ENCODE results near the gene CCR5.
A peak's percentile ranks its signal among the peaks of the same experiment; 100 is the strongest.
"Not testable (repeated sequence)": the region's sequence is repeated elsewhere in the genome, so short reads cannot be mapped to it uniquely, and the experiment has no call there.

CCR5 gene

DNA sequence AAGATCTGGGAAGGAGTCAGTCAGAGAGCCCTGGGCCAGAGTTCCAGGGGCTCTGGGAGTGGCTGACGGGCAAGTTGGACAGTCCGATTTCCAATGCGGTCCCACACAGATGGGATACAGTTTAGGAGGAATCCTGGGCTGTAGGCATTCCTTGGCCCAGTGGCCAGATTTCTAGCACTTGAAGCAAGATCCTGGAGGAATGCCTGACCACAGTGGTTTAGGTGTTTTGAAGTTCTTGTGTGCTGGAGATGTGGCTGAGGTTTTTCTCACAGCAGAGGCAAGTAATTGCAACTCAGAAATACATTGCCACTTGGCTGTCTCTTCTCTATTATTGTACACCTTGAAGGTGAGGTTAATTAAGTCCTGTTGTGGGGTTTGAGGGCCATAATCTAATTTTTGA, 40.1 kb upstream of the CCR5 start:
- not testable (repeated sequence) for H3K4me1 ChIP-seq (ENCODE audit: control insufficient read depth, insufficient read depth, low read depth, low read length); H2AK5ac ChIP-seq (ENCODE audit: low read length, severe bottlenecking); H4K8ac ChIP-seq (ENCODE audit: low read length); H3K14ac ChIP-seq (ENCODE audit: low read length in 2 of 2); H3K18ac ChIP-seq (ENCODE audit: low read depth in 1 of 2, low read length in 2 of 2); H2BK12ac ChIP-seq (ENCODE audit: low read length in 2 of 2); H2BK15ac ChIP-seq (ENCODE audit: low read depth, poor library complexity, severe bottlenecking); H3K79me1 ChIP-seq (replicated peaks; ENCODE audit: low read length, poor library complexity, severe bottlenecking); H3K36me3 ChIP-seq (ENCODE audit: control insufficient read depth in 1 of 2, insufficient read depth in 2 of 2, low read depth in 1 of 2, low read length in 2 of 2); H2BK120ac ChIP-seq (ENCODE audit: low read depth, low read length); H3K4me3 ChIP-seq (ENCODE audit: insufficient read depth in 1 of 2, low read depth in 1 of 2, low read length in 2 of 2); H4K91ac ChIP-seq (ENCODE audit: low read length); H3K9ac ChIP-seq (ENCODE audit: low read length); H3K27ac ChIP-seq (ENCODE audit: low read length, poor library complexity, severe bottlenecking); H2AFZ ChIP-seq (ENCODE audit: low read depth, low read length); H3K4me2 ChIP-seq (ENCODE audit: low read length, poor library complexity, severe bottlenecking); H3K23ac ChIP-seq (ENCODE audit: low read length in 2 of 2); H2BK5ac ChIP-seq (ENCODE audit: low read depth, low read length, poor library complexity, severe bottlenecking); DNase-seq; H3K4ac ChIP-seq (ENCODE audit: low read depth in 1 of 2, low read length in 2 of 2)
- peaks cover 11% of the 10 kb centered on the region for H3K9me3 ChIP-seq (ENCODE audit: control insufficient read depth, low read length)
- 95% methylated on average over 3 of the region's 3 CpGs for WGBS
- H3K27me3 ChIP-seq (ENCODE audit: control insufficient read depth in 1 of 2, insufficient read depth in 1 of 2, low read length in 2 of 2), result peaks cover 3 to 49% of the 10 kb centered on the region in 2 experiments

DNA sequence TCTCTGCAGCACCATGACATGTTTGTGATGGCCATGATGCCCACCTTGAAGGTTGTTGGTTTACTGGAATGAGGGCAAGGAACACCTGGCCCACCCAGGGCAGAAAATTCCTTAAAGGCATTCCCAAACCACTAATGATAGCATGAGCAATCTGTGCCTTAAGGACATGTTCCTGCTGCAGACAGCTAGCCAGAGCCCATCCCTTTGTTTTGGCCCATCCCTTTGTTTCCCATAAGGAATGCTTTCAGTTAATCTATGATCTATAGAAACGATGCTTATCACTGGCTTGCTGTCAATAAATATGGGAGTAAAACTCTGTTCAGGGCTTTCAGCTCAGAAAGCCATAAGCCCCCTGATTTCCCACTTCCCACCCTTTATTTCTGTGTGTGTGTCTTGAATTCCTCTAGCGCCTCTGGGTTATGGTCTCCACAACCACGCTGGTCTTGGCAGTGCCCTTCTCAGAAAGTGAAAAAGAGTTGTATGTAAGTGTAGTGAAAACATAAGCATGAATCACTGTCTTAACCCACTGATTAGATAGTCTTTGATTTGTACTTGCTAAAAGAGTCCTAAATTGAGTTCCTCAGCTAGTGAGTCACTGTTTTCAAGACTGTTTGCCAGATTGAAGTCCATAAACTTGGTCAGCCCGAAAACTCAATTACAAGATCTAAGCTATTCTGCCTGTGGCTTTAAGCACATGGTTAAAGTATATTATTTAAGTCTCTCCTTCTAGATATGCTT, 35.8 kb upstream of the CCR5 start:
- Histone ChIP-seq H2BK120ac (ENCODE audit: low read depth, low read length) (no peak overlapping the region), H3K27ac (ENCODE audit: low read length, poor library complexity, severe bottlenecking) (no peak overlapping the region), H4K91ac (ENCODE audit: low read length) (no peak overlapping the region), H2BK5ac (ENCODE audit: low read depth, low read length, poor library complexity, severe bottlenecking) (no peak overlapping the region), H2AFZ (ENCODE audit: low read depth, low read length) (no peak overlapping the region), H3K4me3 (ENCODE audit: insufficient read depth in 1 of 2, low read depth in 1 of 2, low read length in 2 of 2) (no peak overlapping the region), H3K4me1 (ENCODE audit: control insufficient read depth, insufficient read depth, low read depth, low read length) (no peaks in the 10 kb centered on the region), H3K14ac (ENCODE audit: low read length in 2 of 2) (no peak overlapping the region), H3K9ac (ENCODE audit: low read length) (no peak overlapping the region), H2AK5ac (ENCODE audit: low read length, severe bottlenecking) (no peak overlapping the region), H3K23ac (ENCODE audit: low read length in 2 of 2) (no peak overlapping the region), H2BK15ac (ENCODE audit: low read depth, poor library complexity, severe bottlenecking) (no peak overlapping the region), H2BK12ac (ENCODE audit: low read length in 2 of 2) (no peak overlapping the region), H4K8ac (ENCODE audit: low read length) (no peak overlapping the region), H3K79me1 (replicated peaks; ENCODE audit: low read length, poor library complexity, severe bottlenecking) (no peaks in the 10 kb centered on the region), H3K36me3 (ENCODE audit: control insufficient read depth in 1 of 2, insufficient read depth in 2 of 2, low read depth in 1 of 2, low read length in 2 of 2) (no peaks in the 10 kb centered on the region), H3K9me3 (ENCODE audit: control insufficient read depth, low read length) (peaks cover 13% of the 10 kb centered on the region), H3K4me2 (ENCODE audit: low read length, poor library complexity, severe bottlenecking) (no peak overlapping the region), H3K4ac (ENCODE audit: low read depth in 1 of 2, low read length in 2 of 2) (no peak overlapping the region), H3K27me3 (ENCODE audit: control insufficient read depth in 1 of 2, insufficient read depth in 1 of 2, low read length in 2 of 2) (peaks cover 3 to 39% of the 10 kb centered on the region in 2 experiments), H3K18ac (ENCODE audit: low read depth in 1 of 2, low read length in 2 of 2) (no peak overlapping the region)
- DNase-seq, result peak; percentile 42
- WGBS, result 83% methylated on average over 2 of the region's 4 CpGs

DNA sequence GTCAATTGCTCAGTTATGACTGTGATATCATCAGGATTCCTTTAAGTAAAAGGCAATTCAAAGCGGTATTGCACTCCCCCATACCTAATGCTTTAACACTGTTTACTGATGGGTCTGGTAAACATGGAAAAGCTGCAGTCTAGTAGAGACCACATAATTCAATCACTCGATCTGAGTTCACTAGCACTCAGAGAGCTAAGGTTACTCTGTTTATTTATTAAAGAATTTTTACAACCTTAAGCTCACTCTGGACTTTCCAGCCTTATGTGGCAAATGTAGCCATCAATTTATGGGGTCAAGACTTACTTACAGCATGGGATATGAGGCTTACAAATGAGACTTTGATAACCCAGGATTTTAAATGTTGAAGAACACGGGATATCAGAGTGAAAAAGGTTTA, 35.2 kb upstream of the CCR5 start:
- no peak overlapping the region for H2AFZ ChIP-seq (ENCODE audit: low read depth, low read length)
- H3K79me1 ChIP-seq (replicated peaks; ENCODE audit: low read length, poor library complexity, severe bottlenecking), result no peaks in the 10 kb centered on the region
- no peak overlapping the region for H2BK15ac ChIP-seq (ENCODE audit: low read depth, poor library complexity, severe bottlenecking)
- H3K9me3 ChIP-seq (ENCODE audit: control insufficient read depth, low read length), result peaks cover 13% of the 10 kb centered on the region
- no peak overlapping the region for H3K4me3 ChIP-seq (ENCODE audit: insufficient read depth in 1 of 2, low read depth in 1 of 2, low read length in 2 of 2)
- 44% methylated on average over 2 of the region's 3 CpGs for WGBS
- no peaks in the 10 kb centered on the region for H3K36me3 ChIP-seq (ENCODE audit: control insufficient read depth in 1 of 2, insufficient read depth in 2 of 2, low read depth in 1 of 2, low read length in 2 of 2)
- peaks cover 3 to 37% of the 10 kb centered on the region in 2 experiments for H3K27me3 ChIP-seq (ENCODE audit: control insufficient read depth in 1 of 2, insufficient read depth in 1 of 2, low read length in 2 of 2)
- H2BK12ac ChIP-seq (ENCODE audit: low read length in 2 of 2), result no peak overlapping the region
- H3K14ac ChIP-seq (ENCODE audit: low read length in 2 of 2), result no peak overlapping the region
- DNase-seq, result peak; percentile 3
- no peaks in the 10 kb centered on the region for H3K4me1 ChIP-seq (ENCODE audit: control insufficient read depth, insufficient read depth, low read depth, low read length)
- H2AK5ac ChIP-seq (ENCODE audit: low read length, severe bottlenecking), result no peak overlapping the region
- H3K27ac ChIP-seq (ENCODE audit: low read length, poor library complexity, severe bottlenecking), result no peak overlapping the region
- H3K4ac ChIP-seq (ENCODE audit: low read depth in 1 of 2, low read length in 2 of 2), result no peak overlapping the region
- no peak overlapping the region for H4K8ac ChIP-seq (ENCODE audit: low read length)
- H2BK120ac ChIP-seq (ENCODE audit: low read depth, low read length), result no peak overlapping the region
- H2BK5ac ChIP-seq (ENCODE audit: low read depth, low read length, poor library complexity, severe bottlenecking), result no peak overlapping the region
- no peak overlapping the region for H4K91ac ChIP-seq (ENCODE audit: low read length)
- no peak overlapping the region for H3K23ac ChIP-seq (ENCODE audit: low read length in 2 of 2)
- no peak overlapping the region for H3K4me2 ChIP-seq (ENCODE audit: low read length, poor library complexity, severe bottlenecking)
- H3K18ac ChIP-seq (ENCODE audit: low read depth in 1 of 2, low read length in 2 of 2), result no peak overlapping the region
- H3K9ac ChIP-seq (ENCODE audit: low read length), result no peak overlapping the region

DNA sequence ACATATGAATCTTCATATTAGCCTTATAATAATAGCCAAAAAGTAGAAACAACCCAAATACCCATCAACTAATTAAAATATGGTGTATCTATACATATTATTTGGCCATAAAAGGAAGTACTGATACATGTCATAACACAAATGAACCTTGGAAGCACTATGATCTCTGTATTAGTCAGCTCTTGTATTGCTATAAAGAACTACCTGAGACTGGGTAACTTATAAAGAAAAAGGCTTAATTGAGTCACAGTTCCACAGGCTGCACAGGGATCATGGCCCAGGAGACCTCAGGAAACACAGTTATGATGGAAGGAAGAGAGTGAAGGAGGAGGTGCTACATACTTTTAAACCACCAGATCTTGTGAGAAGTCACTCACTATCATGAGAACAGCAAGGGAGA, 32.8 kb upstream of the CCR5 start:
- H2BK12ac ChIP-seq (ENCODE audit: low read length in 2 of 2), result no peak overlapping the region
- H2BK120ac ChIP-seq (ENCODE audit: low read depth, low read length), result no peak overlapping the region
- no peak overlapping the region for H3K4ac ChIP-seq (ENCODE audit: low read depth in 1 of 2, low read length in 2 of 2)
- H2BK15ac ChIP-seq (ENCODE audit: low read depth, poor library complexity, severe bottlenecking), result no peak overlapping the region
- H2AFZ ChIP-seq (ENCODE audit: low read depth, low read length), result no peak overlapping the region
- no peak overlapping the region for H3K9ac ChIP-seq (ENCODE audit: low read length)
- H3K27ac ChIP-seq (ENCODE audit: low read length, poor library complexity, severe bottlenecking), result no peak overlapping the region
- H4K91ac ChIP-seq (ENCODE audit: low read length), result no peak overlapping the region
- no peak for DNase-seq
- no peak overlapping the region for H4K8ac ChIP-seq (ENCODE audit: low read length)
- no peaks in the 10 kb centered on the region for H3K36me3 ChIP-seq (ENCODE audit: control insufficient read depth in 1 of 2, insufficient read depth in 2 of 2, low read depth in 1 of 2, low read length in 2 of 2)
- no peak overlapping the region for H3K14ac ChIP-seq (ENCODE audit: low read length in 2 of 2)
- H3K4me2 ChIP-seq (ENCODE audit: low read length, poor library complexity, severe bottlenecking), result no peak overlapping the region
- no peak overlapping the region for H2AK5ac ChIP-seq (ENCODE audit: low read length, severe bottlenecking)
- no peak overlapping the region for H2BK5ac ChIP-seq (ENCODE audit: low read depth, low read length, poor library complexity, severe bottlenecking)
- H3K4me1 ChIP-seq (ENCODE audit: control insufficient read depth, insufficient read depth, low read depth, low read length), result no peaks in the 10 kb centered on the region
- H3K23ac ChIP-seq (ENCODE audit: low read length in 2 of 2), result no peak overlapping the region
- peaks cover 0 to 14% of the 10 kb centered on the region in 2 experiments for H3K27me3 ChIP-seq (ENCODE audit: control insufficient read depth in 1 of 2, insufficient read depth in 1 of 2, low read length in 2 of 2)
- H3K79me1 ChIP-seq (replicated peaks; ENCODE audit: low read length, poor library complexity, severe bottlenecking), result no peaks in the 10 kb centered on the region
- no peak overlapping the region for H3K18ac ChIP-seq (ENCODE audit: low read depth in 1 of 2, low read length in 2 of 2)
- no peak overlapping the region for H3K4me3 ChIP-seq (ENCODE audit: insufficient read depth in 1 of 2, low read depth in 1 of 2, low read length in 2 of 2)
- peaks cover 13% of the 10 kb centered on the region for H3K9me3 ChIP-seq (ENCODE audit: control insufficient read depth, low read length)

Measured in mesenchymal stem cell (in vitro differentiated cells and primary cell).